ENCODE data around the gene AGBL3.

GRCh38 chr7:135158141-135158655 is 171.9 kb downstream of the AGBL3 start:
- no peak for TF ChIP-seq E2F5 (CRISPR knock-in tag; IDR thresholded peaks at IDR 0.05)
- TF ChIP-seq PRDM15 (CRISPR knock-in tag; IDR thresholded peaks at IDR 0.05), result no peak
- no peak for TF ChIP-seq CTCF (IDR thresholded peaks at IDR 0.05)
- no peak for TF ChIP-seq E2F4 (CRISPR knock-in tag; IDR thresholded peaks at IDR 0.05; ENCODE audit: borderline replicate concordance, low read depth)
- TF ChIP-seq E2F1 (CRISPR knock-in tag; IDR thresholded peaks at IDR 0.05), result no peak
- TF ChIP-seq ARID4B (CRISPR knock-in tag; IDR thresholded peaks at IDR 0.05; ENCODE audit: borderline replicate concordance), result no peak
- no peak for TF ChIP-seq ZNF263 (CRISPR knock-in tag; IDR thresholded peaks at IDR 0.05; ENCODE audit: low read depth)
- no peak for TF ChIP-seq NFYB (CRISPR knock-in tag; conservative IDR thresholded peaks at IDR 0.05; ENCODE audit: low read depth)
- TF ChIP-seq ZNF512 (CRISPR knock-in tag; IDR thresholded peaks at IDR 0.05; ENCODE audit: borderline replicate concordance), result no peak

Measured in WTC11 (cell line).